ENCODE measurements around the gene CGN.

CGN gene

DNA sequence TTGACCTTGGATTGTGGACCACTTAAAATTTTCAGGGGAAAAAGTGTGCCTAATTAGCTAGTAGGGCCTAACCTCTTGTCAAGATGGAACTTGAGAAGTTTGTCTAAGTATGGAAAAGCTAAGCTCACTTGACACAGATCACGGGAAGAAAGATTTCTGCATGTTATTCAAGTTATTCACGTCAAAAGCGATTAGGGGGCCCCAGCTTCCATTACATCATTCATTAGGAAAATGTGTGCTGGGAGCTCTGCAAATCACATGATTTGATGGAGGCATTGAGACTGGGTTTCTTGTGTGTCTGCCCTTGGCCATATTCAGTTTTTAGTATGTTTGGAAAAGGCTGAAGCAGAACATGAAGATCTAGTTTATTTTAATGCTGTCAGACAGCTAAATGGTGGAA is 36.4 kb upstream of the CGN start:
- DNase-seq, result no peak
- no peak for TF ChIP-seq CTCF (IDR thresholded peaks at IDR 0.05; ENCODE audit: low read depth, low read length)
- no peak overlapping the region for H3K27ac ChIP-seq

DNA sequence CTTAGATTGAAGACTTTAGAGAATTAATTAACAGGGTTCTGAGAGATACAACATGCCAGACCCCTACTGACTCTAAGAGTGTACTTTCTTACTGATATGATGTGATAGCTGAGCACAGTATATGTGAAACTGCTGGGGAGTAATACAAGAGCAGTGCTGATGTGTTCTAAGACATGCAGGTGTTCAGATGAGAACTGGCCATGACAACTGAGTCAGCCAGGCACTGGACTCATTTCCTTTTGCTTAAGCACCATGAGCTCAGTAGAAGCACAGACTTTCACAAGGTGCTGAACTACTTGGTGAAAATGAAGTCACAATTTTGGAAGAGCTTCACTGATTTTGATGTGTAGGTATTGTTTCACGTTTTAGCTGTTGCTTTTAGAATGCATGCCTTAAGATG is 36.0 kb upstream of the CGN start:
- TF ChIP-seq CTCF (IDR thresholded peaks at IDR 0.05; ENCODE audit: low read depth, low read length), result no peak
- H3K27me3 ChIP-seq (ENCODE audit: insufficient read depth, low read depth, severe bottlenecking), result no peaks in the 10 kb centered on the region
- H3K36me3 ChIP-seq, result no peaks in the 10 kb centered on the region
- H3K27ac ChIP-seq, result no peak overlapping the region
- no peaks in the 10 kb centered on the region for H3K9me3 ChIP-seq (ENCODE audit: severe bottlenecking)
- H3K4me3 ChIP-seq (ENCODE audit: low read depth, low read length), result no peak overlapping the region
- DNase-seq, result no peak

More for the DNA sequence above, 36.4 kb upstream of the CGN start:
- Histone ChIP-seq H3K4me3 (ENCODE audit: low read depth, low read length) (no peak overlapping the region), H3K9me3 (ENCODE audit: severe bottlenecking) (no peaks in the 10 kb centered on the region), H3K36me3 (no peaks in the 10 kb centered on the region), H3K27me3 (ENCODE audit: insufficient read depth, low read depth, severe bottlenecking) (no peaks in the 10 kb centered on the region)

DNA sequence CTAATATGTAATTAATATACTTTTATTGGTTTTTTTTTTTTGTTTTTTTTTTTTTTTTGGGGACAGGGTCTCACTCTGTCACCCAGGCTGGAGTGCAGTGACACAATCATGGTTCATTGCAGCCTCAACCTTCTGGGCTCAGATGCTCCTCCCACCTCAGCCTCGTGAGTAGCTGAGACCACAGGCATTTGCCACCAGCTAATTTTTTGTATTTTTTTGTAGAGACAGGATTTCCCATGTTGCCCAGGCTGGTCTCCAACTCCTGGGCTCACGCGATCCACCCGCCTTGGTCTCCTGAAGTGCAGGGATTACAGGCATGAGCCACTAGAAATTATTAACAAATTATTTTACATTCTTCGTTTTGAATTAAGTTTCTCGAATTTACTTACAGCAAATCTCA is 35.1 kb upstream of the CGN start:
- DNase-seq, result no peak
- no peak for TF ChIP-seq CTCF (IDR thresholded peaks at IDR 0.05; ENCODE audit: low read depth, low read length)
- Histone ChIP-seq H3K27me3 (ENCODE audit: insufficient read depth, low read depth, severe bottlenecking) (no peaks in the 10 kb centered on the region), H3K27ac (no peak overlapping the region), H3K36me3 (no peaks in the 10 kb centered on the region), H3K9me3 (ENCODE audit: severe bottlenecking) (peaks cover 4% of the 10 kb centered on the region), H3K4me3 (ENCODE audit: low read depth, low read length) (no peak overlapping the region)

DNA sequence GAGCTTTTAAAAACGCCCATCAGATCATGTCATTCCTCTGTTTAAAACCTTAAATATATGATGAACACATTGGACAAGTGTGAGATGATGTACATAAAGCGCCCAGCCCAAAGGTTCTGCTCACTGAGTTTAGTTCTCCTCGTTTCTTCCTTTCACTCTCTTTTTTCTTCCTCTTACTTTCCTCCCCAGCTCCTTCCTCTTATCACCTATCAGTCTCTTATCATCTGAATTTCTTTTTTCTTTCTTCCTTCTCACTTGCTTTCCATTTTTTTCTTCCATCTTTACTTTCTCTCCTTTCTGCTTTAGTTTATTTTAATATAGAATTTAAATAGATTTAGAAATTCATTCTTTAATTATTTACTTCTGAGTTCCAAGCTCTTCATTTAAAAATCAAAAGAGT is 34.1 kb upstream of the CGN start:
- peaks cover 11% of the 10 kb centered on the region for H3K9me3 ChIP-seq (ENCODE audit: severe bottlenecking)
- DNase-seq, result no peak
- no peak overlapping the region for H3K4me3 ChIP-seq (ENCODE audit: low read depth, low read length)
- H3K27ac ChIP-seq, result no peak overlapping the region
- no peak for TF ChIP-seq CTCF (IDR thresholded peaks at IDR 0.05; ENCODE audit: low read depth, low read length)
- no peaks in the 10 kb centered on the region for H3K36me3 ChIP-seq
- no peaks in the 10 kb centered on the region for H3K27me3 ChIP-seq (ENCODE audit: insufficient read depth, low read depth, severe bottlenecking)

DNA sequence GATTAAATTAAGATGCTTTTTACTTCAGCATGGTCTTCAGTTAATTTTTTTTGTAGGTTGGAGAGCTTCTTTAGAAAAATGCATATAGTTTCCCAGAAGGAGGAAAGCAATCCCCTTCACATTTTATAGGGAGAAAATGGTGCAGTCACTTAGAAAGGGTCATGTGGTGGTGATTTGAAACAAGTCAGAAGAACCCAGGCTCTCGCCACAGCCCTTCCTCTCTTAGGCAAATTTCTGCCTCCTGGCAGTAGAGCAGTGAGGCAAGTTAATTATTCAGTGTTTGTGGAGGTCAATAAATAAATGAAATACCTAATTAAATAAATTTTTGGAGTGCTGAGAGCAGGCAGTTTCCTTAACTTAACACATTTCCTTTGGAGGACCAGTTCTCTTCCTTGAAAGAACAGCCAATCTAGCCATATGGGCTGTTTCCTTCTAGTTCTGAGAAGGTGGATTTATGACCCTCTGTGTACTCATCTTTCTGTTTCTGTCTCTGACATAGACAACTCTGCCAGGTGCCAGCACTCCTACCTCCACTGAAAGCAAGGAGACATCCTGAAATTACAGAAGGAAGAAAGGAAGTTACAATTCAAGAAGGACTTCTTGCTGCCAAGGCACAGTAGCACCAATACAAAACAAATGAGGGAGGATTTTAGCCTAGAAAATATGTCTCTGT is 32.9 kb upstream of the CGN start:
- Histone ChIP-seq H3K27ac (no peak overlapping the region), H3K4me3 (ENCODE audit: low read depth, low read length) (no peak overlapping the region), H3K36me3 (no peaks in the 10 kb centered on the region), H3K27me3 (ENCODE audit: insufficient read depth, low read depth, severe bottlenecking) (no peaks in the 10 kb centered on the region), H3K9me3 (ENCODE audit: severe bottlenecking) (peaks cover 17% of the 10 kb centered on the region)
- no peak for DNase-seq
- no peak for TF ChIP-seq CTCF (IDR thresholded peaks at IDR 0.05; ENCODE audit: low read depth, low read length)

- Histone ChIP-seq H3K27ac (no peak overlapping the region), H3K27me3 (ENCODE audit: insufficient read depth, low read depth, severe bottlenecking) (no peaks in the 10 kb centered on the region), H3K9me3 (ENCODE audit: severe bottlenecking) (peaks cover 17% of the 10 kb centered on the region), H3K36me3 (no peaks in the 10 kb centered on the region), H3K4me3 (ENCODE audit: low read depth, low read length) (no peak overlapping the region)
- no peak for DNase-seq
- TF ChIP-seq CTCF (IDR thresholded peaks at IDR 0.05; ENCODE audit: low read depth, low read length), result no peak
These were observed 32.3 kb upstream of the CGN start for GRCh38 chr1:151478923-151479322.

Data from WERI-Rb-1 (cell line).